GM19240 (cell line): ENCODE measurements around the gene TSKU.
"Not testable (repeated sequence)": the region's sequence is repeated elsewhere in the genome, so short reads cannot be mapped to it uniquely, and the experiment has no call there.

Experiments used
- DNase-seq: peaks from one replicate; pipeline ENCODE4 v3.0.0; 2011; ENCODE audit warnings: low spot score; ENCODE audit not compliant: insufficient read length

TSKU gene

DNA sequence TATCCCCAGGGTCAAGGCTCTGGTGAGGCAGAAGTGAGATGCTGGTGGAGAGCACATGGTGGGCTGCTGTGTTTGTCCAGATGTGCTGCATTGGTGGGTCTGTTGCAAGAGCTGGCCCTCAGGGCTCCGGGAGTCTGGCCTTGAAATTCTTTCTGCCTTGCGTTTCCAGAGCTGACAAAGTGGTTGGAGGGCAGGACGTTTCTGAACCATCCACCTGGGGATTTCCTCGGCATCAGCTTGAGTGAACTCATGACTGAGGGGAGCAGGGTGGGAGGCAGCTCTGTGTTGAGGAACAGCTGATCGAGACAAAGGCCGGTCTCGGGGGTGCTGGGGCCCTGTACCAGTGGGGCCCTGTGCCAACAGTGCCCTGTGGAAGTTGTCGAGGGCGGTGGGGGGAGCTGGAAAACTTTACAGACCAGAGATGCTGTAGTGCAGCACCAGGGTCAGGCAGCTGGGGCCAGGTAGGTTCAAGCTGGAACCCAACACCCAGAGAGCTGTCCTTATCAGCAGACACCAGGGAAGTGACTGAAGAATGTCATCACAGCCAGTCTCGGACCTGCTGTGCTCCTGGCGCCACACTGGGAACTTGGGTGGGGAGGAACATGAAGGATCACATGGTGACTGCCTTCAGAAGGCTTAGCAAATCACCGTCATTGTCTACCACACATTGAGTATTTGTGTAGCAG, 4.9 kb downstream of the TSKU start:
- DNase-seq, result no peak

DNA sequence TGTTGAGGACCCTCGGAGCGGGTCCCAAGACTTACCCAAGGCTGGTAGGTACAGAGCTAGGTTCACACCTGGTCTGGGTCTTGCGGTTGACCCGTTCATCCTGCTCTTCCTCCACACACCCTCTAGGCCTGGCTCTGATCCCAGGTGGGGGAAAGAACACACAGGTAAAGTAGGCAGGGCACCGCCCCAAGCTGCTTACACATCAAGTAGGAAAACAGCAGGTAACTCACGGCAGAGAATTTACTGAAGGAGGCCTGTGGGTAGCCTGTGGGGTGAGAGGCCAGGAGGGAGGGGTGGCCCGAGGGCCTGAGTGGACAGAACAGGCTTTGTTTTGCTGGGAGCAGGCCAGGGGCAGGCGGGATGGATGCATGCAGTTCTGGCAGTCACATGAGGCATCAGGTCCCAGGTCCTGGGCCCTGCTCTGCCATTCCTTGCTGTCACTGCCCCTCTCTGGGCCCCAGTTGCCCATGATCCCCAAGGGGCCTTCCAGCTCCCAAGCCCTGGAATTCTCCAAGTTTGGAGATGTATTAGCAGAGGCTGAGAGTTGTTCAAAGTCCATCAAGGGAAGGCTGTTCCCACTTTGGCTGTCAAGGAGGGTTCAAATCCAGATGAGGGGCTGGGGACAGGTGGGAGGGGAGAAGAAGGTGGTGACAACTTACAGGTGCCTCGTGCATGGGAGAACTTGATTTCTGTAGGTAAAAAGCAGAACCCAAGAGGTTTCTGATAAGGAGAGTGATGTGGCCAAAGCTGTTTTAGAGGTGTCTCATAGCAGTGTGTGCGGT, 5.7 kb downstream of the TSKU start:
- no peak for DNase-seq

DNA sequence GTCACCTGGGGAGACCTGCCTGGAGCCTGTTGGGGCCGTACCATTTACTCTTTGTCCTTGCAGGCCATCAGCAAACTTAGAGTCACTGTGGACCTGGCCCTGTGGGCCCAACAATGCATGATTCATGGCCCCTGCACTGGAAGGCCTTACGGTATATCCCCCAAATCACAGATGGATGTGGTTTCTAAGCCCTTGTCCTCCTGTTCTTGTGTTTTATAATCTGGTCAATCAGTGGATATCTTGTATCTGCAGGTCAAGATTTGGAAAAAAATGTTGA, 6.2 kb downstream of the TSKU start:
- DNase-seq, result no peak

DNA sequence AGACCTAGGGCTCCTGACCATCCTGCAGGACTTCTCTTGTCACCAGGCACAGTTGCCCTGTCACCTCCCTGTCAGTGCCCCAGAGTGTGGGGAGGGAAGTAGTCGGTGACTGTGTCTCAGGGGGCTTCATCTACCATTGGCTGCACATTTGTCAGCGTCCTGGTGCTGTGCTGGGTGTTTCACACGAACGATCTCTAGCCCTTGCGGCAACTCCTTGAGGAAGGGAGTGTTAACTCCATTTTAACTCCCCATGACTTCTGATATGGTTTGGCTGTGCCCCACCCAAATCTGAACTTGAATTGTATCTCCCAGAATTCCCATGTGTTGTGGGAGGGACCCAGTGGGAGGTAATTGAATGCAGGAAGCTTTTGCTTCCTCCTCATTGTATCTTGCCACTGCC, 7.1 kb downstream of the TSKU start:
- no peak for DNase-seq

DNA sequence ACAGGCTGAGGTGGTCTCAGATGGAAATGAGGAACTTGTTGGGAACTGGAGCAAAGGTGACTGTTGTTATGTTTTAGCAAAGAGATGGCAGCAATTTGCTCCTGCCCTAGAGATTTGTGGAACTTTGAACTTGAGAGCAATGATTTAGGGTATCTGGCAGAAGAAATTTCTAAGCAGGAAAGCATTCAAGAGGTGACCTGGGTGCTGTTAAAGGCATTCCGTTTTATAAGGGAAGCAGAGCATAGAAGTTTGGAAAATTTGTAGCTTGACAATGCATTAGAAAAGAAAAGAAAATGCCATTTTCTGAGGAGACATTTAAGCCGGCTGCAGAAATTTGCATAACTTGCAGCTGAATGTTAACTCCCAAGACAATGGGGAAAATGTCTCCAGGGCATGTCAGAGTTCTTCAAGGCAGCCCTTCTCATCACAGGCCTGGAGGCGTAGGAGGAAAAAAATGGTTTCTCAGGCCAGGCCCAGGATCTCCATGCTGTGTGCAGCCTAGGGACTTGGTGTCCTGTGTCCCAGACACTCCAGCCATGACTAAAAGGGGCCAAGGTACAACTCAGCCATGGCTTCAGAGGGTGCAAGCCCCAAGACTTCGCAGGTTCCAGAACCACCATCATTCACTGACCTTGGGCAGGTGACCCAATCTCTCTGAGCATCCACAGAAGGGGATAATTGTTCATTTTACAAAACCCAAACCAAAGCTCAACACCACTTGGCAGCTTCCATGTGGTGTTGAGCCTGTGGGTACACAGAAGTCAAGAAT, 8.0 kb downstream of the TSKU start:
- DNase-seq, result not testable (repeated sequence)

DNA sequence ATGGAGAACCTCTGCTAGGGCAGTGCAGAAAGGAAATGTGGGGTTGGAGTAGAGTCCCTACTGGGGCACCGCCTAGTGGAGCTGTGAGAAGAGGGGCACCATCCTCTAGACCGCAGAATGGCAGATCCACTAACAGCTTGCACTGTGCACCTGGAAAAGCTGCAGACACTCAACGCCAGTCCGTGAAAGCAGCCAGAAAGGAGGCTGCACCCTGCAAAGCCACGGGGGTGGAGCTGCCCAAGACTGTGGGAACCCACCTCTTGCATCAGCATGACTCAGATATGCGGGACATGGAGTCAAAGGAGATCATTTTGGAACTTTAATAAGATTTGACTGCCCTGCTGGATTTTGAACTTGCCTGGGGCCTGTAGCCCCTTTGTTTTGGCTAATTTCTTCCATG, 8.7 kb downstream of the TSKU start:
- DNase-seq, result no peak

DNA sequence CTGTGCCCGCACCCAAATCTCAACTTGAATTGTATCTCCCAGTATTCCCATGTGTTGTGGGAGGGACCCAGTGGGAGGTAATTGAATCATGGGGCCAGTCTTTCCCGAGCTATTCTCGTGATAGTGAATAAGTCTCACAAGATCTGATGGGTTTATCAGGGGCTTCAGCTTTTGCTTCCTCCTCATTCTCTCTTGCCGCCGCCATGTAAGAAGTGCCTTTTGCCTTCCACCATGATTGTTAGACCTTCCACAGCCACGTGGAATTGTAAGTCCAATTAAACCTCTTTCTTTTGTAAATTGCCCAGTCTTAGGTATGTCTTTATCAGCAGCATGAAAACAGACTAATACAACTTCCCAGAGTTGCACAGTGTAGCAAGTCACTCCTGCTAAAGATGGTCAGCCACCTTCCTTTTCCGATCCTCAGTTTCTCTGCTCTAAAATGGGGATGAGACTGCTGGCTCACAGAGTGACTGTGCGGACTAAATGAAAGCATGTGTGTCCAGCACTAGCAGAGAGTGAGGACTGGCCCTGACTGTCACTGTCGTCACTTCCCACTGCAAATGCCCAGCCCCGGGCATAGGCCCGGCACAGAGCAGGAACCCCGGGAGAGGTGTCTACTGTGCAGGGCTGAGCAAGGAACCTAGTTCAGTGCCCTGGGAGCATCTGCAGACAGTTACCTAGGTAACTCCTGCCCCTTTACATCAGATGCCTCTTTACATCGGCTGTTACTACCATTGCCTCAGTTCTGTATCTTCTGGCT, 9.5 kb downstream of the TSKU start:
- DNase-seq, result no peak

DNA sequence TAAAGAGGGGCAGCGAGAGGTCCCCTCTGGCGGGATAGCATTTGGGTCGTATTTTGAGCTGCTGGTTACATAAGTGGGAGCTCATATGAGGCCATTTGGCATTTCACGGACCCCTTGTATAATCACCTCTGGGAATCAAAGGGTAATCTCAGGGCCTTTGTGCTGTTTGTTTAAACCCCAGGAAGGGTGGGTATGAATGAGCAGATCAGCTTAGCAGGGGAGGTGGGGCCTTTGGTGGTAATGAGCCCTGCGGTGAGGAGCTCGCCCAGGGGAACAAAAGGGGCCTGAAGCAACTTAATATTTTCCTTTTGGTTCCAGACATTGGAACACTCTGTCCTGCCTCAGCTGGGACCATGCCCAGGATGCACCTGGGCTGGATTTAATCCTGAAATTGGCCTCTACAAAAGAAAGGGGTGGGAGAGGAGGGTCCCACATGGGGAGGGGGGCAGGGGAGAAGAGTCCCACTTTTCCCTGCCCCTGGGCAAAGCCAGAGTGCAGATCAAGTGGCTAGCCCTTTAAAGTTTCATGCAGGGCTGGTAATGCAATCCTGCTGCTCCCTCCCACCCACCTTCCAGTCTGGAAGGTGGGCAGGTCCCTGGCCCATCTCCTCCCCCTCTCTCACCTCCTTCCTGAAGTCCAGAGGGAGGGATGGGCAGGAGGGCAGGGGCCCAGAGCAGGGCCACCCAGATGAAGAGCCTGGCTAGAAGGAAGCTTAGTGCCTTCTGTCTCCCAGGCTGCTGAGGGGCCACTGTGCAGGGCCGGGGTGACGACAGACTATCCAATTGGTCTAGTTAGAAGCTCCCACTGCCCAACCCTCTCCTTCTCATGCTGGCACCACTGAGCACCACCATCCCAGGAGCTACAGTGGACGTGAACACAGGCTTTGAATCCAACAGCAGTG, 10.5 kb downstream of the TSKU start:
- no peak for DNase-seq

DNA sequence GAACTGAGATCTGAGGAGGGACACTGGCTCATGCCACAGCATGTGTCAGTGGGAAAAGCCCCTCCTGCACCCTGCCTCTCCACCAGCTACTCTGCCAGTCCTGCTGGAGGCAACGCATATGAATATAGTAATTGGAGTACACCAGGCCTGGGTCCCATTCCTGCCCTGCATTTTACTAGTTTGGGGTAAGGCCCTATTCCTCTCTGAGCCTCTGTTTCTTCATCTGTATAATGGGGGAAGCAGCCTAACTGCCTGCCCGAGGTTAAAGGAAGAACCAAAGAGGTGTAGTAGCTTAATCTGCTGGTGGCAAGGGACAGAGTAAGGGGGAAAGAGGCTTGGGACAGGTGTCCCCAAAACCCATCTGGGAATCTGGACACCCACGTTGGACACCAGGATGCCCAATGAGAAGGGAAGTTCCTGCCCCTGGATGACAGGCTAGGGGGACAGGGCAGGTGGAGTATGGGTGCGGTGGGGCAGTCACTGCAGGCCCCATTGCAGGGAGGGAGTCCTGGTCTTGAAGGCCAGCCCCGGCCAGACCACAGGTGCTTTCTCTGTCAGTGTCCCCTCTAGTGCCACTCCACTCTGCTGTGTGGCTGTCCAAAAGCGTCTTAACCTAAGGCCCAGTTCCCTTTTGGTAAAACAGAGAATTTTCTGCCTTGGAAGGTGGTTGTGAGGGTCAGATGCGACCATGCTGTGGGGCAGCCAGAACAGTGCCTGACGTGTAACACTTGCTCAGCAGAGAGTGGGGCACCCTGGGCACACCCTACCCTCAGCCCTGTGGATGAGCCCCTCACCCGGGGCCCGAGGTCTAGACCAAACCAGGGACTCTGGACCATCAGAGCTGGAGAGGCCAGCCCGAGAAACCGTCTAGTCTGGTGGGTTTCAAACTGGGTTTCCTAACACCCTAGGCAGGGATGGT, 11.5 kb downstream of the TSKU start:
- DNase-seq, result no peak

DNA sequence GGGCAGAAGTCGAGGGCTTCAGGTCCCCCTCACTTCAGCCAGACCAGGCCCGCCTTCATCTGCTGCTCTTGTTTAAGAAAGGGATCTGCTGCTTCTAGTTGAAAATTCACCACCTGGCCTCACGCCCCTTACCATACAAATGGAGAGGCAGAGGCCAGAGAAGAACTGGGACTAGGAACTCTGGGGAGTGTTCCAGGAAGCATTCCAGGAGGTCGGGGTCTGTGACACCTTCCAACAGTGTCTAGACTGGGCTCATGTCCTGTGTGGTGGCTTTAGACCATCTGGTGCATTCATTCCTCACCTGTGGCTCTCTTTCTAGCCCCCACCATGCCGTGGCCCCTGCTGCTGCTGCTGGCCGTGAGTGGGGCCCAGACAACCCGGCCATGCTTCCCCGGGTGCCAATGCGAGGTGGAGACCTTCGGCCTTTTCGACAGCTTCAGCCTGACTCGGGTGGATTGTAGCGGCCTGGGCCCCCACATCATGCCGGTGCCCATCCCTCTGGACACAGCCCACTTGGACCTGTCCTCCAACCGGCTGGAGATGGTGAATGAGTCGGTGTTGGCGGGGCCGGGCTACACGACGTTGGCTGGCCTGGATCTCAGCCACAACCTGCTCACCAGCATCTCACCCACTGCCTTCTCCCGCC, 12.3 kb downstream of the TSKU start:
- no peak for DNase-seq

DNA sequence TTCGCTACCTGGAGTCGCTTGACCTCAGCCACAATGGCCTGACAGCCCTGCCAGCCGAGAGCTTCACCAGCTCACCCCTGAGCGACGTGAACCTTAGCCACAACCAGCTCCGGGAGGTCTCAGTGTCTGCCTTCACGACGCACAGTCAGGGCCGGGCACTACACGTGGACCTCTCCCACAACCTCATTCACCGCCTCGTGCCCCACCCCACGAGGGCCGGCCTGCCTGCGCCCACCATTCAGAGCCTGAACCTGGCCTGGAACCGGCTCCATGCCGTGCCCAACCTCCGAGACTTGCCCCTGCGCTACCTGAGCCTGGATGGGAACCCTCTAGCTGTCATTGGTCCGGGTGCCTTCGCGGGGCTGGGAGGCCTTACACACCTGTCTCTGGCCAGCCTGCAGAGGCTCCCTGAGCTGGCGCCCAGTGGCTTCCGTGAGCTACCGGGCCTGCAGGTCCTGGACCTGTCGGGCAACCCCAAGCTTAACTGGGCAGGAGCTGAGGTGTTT, 12.8 kb downstream of the TSKU start:
- DNase-seq, result no peak

DNA sequence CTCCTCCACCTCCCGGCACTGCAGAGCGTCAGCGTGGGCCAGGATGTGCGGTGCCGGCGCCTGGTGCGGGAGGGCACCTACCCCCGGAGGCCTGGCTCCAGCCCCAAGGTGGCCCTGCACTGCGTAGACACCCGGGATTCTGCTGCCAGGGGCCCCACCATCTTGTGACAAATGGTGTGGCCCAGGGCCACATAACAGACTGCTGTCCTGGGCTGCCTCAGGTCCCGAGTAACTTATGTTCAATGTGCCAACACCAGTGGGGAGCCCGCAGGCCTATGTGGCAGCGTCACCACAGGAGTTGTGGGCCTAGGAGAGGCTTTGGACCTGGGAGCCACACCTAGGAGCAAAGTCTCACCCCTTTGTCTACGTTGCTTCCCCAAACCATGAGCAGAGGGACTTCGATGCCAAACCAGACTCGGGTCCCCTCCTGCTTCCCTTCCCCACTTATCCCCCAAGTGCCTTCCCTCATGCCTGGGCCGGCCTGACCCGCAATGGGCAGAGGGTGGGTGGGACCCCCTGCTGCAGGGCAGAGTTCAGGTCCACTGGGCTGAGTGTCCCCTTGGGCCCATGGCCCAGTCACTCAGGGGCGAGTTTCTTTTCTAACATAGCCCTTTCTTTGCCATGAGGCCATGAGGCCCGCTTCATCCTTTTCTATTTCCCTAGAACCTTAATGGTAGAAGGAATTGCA, 13.5 kb downstream of the TSKU start:
- no peak for DNase-seq

DNA sequence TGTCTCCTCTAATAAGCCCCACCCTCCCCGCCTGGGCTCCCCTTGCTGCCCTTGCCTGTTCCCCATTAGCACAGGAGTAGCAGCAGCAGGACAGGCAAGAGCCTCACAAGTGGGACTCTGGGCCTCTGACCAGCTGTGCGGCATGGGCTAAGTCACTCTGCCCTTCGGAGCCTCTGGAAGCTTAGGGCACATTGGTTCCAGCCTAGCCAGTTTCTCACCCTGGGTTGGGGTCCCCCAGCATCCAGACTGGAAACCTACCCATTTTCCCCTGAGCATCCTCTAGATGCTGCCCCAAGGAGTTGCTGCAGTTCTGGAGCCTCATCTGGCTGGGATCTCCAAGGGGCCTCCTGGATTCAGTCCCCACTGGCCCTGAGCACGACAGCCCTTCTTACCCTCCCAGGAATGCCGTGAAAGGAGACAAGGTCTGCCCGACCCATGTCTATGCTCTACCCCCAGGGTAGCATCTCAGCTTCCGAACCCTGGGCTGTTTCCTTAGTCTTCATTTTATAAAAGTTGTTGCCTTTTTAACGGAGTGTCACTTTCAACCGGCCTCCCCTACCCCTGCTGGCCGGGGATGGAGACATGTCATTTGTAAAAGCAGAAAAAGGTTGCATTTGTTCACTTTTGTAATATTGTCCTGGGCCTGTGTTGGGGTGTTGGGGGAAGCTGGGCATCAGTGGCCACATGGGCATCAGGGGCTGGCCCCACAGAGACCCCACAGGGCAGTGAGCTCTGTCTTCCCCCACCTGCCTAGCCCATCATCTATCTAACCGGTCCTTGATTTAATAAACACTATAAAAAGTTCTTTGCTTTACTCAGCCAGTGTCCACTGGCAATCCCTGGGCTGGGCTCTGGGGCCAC, 14.4 kb downstream of the TSKU start:
- DNase-seq, result no peak

DNA sequence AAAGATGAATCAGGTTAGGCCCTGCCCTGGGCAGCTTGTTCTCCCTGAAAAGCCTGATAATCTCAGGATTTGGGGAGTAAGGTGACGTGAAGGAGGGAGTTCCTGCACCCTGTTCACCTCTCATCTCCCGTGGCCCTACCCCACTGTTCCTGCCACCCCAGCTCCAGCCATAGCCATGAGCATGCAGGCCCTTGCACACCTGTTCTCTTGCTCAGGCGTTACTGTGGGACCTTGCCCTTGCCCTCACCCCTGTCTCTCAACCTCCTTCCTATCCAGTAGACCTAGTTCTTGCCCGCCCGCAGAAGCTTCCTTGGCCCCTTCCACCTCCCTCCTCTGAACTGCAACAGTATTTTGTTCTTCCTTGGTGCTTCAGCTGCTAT, 15.0 kb downstream of the TSKU start:
- no peak for DNase-seq

DNA sequence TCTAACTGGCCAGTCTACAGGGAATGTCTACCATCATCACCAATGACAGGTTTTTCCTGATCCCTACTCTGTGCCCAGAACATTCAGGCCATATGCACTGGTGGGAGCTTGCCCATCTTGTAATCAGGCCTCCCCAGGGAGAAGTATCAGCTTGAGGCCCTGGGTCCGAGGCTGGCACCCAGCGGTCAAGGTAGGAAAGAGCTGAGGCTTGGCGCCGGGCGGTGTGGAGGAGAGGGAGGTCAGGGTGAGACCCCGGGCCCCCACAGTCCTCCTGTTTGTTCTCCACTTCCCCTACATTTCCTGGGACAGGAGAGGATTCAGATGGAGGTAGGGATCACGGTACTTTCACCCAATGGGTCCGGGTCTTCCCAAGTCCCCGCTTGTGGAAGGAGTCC, 15.5 kb downstream of the TSKU start:
- no peak for DNase-seq

DNA sequence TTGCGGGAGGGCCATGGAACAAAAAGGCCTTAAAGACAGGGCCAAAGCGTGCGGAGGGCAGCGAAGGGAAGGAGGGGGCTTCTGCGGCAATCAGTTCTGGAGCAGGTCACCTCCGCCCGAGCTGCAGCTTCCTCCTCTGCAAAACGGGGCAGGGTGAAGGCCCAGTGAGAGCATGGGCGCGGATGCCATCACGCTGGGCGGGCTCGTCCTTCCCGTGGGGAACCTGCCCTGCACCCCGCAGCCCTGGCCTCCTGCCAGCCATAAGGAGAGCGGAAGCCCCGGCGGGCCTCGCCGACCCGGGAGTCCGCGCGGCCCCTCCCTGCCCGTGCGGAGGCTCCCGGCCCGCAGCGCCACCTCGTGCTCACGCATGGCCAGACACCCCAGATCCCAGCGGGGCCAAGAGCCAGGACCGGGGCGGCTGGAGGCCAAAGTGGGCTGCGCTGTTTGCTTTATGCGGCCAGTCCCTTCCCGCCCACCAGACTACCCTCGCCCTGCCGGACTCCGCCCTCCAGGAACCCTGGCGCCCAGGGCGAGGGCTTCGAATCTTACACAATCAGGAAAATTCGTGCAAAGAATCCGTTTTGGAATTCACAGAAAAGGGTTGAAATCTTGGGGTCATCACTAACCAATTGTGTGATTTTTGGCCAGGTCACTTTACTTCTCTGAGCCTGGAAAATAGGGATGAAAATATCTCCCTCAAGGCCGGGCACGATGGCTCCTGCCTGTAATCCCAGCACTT, 16.1 kb downstream of the TSKU start:
- peak; percentile 70 for DNase-seq
